ENCODE results near the gene ATP6V0E1. TPM values are rescaled to one million over a fixed set of nuclear protein-coding genes. Genes with fewer than 3 reads are reported as not detected.
A peak's percentile ranks its signal among the peaks of the same experiment; 100 is the strongest.

ATP6V0E1 gene
- total RNA-seq, result 91.3 TPM

DNA sequence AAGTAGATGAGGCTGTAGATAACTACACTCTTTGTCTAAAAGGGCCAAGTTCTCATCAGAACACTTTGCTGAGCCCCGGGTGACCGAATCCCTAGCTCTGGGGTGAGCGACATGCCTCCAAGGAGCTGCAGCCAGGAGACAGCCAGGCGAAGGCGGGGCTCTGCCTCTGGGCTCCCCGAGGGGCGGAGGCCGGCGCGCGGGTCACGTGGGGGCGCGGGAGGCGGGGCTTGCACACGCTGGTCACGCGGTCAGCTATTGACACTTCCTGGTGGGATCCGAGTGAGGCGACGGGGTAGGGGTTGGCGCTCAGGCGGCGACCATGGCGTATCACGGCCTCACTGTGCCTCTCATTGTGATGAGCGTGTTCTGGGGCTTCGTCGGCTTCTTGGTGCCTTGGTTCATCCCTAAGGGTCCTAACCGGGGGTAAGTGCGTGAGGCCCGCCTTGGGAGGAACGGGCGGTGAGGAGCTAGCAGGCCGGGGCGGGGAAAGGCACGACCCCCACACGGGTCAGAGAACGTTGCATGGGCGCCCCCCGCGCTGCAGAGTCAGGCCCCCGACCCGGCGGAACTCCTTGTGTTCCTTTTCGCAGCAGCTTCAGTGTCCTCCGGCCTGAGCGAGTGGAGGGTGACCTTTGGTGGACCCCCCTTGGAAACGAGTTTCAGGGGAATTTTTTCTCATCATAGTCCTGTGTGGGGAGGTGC is at the start of gene ATP6V0E1:
Gene ATP6V0E1 (plus strand): TSS at position 230 of the 702 bp plus-strand sequence. CDS start 90 bp downstream, at position 320.
- peak within 1 kb of the TSS; percentile 94 to 99 (median 94) for H3K9ac ChIP-seq (ENCODE audit: low read depth in 1 of 3, low read length in 3 of 3)
- H3K4me3 ChIP-seq (ENCODE audit: low read length in 3 of 3), result peak within 1 kb of the TSS; percentile 89 to 99 (median 96)
- H3K4me1 ChIP-seq (ENCODE audit: control insufficient read depth in 3 of 3, insufficient read depth in 3 of 3, low read length in 3 of 3), result peaks cover 8 to 16% (median 9%) of the 10 kb centered on the region in 3 donors
- peaks cover 0 to 9% (median 5%) of the 10 kb centered on the region in 3 donors for H3K36me3 ChIP-seq (ENCODE audit: control insufficient read depth in 3 of 3, insufficient read depth in 3 of 3, low read length in 3 of 3)
- H3K9me3 ChIP-seq (ENCODE audit: control insufficient read depth in 3 of 3, low read length in 3 of 3), result no peaks in the 10 kb centered on the region
- no peaks in the 10 kb centered on the region for H3K27me3 ChIP-seq (ENCODE audit: control insufficient read depth in 3 of 3, insufficient read depth in 3 of 3, low read length in 3 of 3)
- peak within 1 kb of the TSS; percentile 96 for H3K27ac ChIP-seq (ENCODE audit: low read depth, low read length)

DNA sequence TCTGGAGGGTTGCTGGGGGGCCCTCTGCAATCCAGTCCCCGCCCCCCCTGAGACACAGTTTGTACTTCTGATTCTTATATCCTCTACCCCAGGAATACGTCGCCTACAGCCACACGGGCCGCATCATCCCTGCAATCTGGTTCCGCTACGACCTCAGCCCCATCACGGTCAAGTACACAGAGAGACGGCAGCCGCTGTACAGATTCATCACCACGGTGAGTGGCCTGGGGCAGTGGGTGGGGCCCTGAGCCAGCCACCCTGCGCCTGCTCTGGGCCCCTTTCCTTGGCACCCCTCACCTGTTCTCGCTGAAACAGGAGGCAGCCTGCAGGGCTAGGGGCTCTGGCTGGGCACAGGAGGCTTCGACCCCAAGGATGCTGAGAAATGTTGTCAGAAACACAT is 48.5 kb upstream of the ATP6V0E1 start:
- peaks cover 8 to 14% (median 12%) of the 10 kb centered on the region in 3 donors for H3K4me1 ChIP-seq (ENCODE audit: control insufficient read depth in 3 of 3, insufficient read depth in 3 of 3, low read length in 3 of 3)
- H3K4me3 ChIP-seq (ENCODE audit: low read length in 3 of 3), result no peak overlapping the region
- no peaks in the 10 kb centered on the region for H3K9me3 ChIP-seq (ENCODE audit: control insufficient read depth in 3 of 3, low read length in 3 of 3)
- H3K36me3 ChIP-seq (ENCODE audit: control insufficient read depth in 3 of 3, insufficient read depth in 3 of 3, low read length in 3 of 3), result peaks cover 27 to 43% (median 34%) of the 10 kb centered on the region in 3 donors
- H3K9ac ChIP-seq (ENCODE audit: low read depth in 1 of 3, low read length in 3 of 3), result no peak overlapping the region
- H3K27ac ChIP-seq (ENCODE audit: low read depth, low read length), result no peak overlapping the region
- H3K27me3 ChIP-seq (ENCODE audit: control insufficient read depth in 3 of 3, insufficient read depth in 3 of 3, low read length in 3 of 3), result no peaks in the 10 kb centered on the region

DNA sequence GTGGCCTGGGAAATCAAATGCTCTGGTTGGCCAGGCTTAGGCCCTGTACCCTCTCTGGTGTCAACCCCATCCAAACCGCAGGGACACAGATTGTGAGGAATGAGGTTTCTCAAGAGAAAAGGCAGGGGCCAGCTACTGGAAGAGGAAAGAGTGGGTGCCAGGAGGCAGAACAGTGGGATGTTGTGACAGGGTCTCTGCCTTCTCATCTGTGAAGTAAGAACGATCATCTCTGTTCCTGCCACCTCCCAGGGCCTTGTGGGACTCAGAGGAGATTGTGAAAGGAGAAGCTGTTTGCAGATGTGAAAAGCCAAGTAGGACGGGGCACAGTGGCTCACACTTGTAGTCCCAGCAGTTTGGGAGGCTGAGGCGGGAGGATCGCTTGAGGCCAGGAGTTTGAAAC is 47.2 kb upstream of the ATP6V0E1 start:
- Histone ChIP-seq H3K36me3 (ENCODE audit: control insufficient read depth in 3 of 3, insufficient read depth in 3 of 3, low read length in 3 of 3) (peaks cover 31 to 48% (median 38%) of the 10 kb centered on the region in 3 donors), H3K4me1 (ENCODE audit: control insufficient read depth in 3 of 3, insufficient read depth in 3 of 3, low read length in 3 of 3) (peaks cover 8 to 9% (median 8%) of the 10 kb centered on the region in 3 donors), H3K9me3 (ENCODE audit: control insufficient read depth in 3 of 3, low read length in 3 of 3) (no peaks in the 10 kb centered on the region), H3K4me3 (ENCODE audit: low read length in 3 of 3) (no peak overlapping the region), H3K27ac (ENCODE audit: low read depth, low read length) (no peak overlapping the region), H3K27me3 (ENCODE audit: control insufficient read depth in 3 of 3, insufficient read depth in 3 of 3, low read length in 3 of 3) (no peaks in the 10 kb centered on the region), H3K9ac (ENCODE audit: low read depth in 1 of 3, low read length in 3 of 3) (no peak overlapping the region)

DNA sequence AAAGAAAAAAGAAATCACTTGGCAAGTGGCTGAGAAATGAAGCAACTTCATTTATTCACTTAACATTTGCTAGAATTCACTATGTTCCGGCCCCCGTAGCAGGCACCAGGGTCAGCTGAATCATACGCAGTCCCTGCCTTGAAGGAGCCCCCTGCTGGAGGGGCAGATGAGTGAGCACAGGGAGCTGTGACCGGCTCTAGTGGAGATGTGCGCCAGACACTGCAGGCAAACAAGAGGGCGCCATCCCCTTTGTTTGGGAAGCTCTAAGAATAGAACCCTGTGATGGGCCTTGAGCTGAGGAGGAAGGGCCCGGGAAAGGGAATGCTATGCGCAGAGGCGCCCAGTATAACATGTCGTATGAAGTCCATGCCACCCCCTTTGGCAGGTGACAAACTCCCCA is 44.5 kb upstream of the ATP6V0E1 start:
- no peaks in the 10 kb centered on the region for H3K27me3 ChIP-seq (ENCODE audit: control insufficient read depth in 3 of 3, insufficient read depth in 3 of 3, low read length in 3 of 3)
- H3K27ac ChIP-seq (ENCODE audit: low read depth, low read length), result no peak overlapping the region
- H3K36me3 ChIP-seq (ENCODE audit: control insufficient read depth in 3 of 3, insufficient read depth in 3 of 3, low read length in 3 of 3), result peaks cover 33 to 50% (median 38%) of the 10 kb centered on the region in 3 donors
- H3K9ac ChIP-seq (ENCODE audit: low read depth in 1 of 3, low read length in 3 of 3), result no peak overlapping the region
- H3K9me3 ChIP-seq (ENCODE audit: control insufficient read depth in 3 of 3, low read length in 3 of 3), result no peaks in the 10 kb centered on the region
- no peaks in the 10 kb centered on the region for H3K4me1 ChIP-seq (ENCODE audit: control insufficient read depth in 3 of 3, insufficient read depth in 3 of 3, low read length in 3 of 3)
- no peak overlapping the region for H3K4me3 ChIP-seq (ENCODE audit: low read length in 3 of 3)

DNA sequence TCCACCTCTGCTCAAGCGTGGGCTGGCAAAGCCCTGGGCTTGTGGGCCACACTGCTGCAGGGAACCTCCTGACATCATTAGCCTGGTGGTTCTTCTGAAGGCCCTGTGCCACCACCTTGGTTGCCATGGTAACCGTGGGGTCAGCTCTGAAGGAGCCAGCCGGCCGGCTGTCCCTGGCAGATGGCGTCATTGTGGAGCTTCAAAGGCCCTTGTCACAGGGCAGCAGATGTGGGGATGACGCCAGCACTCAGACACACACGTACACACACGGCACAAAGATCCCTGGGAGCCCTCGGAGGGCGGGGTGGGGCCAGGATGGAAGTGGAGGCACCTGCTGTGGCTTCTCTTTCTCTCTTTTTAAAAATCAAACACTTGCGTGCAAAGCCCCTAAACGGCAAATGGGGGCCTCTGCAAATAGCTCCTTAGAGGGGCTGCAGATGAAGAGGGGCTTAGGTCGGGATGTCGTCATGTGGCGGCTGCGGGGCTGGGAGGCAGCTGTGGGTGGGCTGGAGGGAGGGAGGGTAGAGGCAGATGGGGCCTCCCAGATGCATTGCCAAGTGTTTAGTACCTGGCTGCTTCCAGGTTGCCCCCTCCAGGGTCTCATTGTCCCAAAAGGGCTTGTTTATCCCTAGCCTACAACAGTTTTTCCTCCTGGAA is 43.8 kb upstream of the ATP6V0E1 start:
- Histone ChIP-seq H3K27me3 (ENCODE audit: control insufficient read depth in 3 of 3, insufficient read depth in 3 of 3, low read length in 3 of 3) (no peaks in the 10 kb centered on the region), H3K9ac (ENCODE audit: low read depth in 1 of 3, low read length in 3 of 3) (no peak overlapping the region), H3K27ac (ENCODE audit: low read depth, low read length) (no peak overlapping the region), H3K4me1 (ENCODE audit: control insufficient read depth in 3 of 3, insufficient read depth in 3 of 3, low read length in 3 of 3) (no peaks in the 10 kb centered on the region), H3K4me3 (ENCODE audit: low read length in 3 of 3) (no peak overlapping the region), H3K9me3 (ENCODE audit: control insufficient read depth in 3 of 3, low read length in 3 of 3) (no peaks in the 10 kb centered on the region), H3K36me3 (ENCODE audit: control insufficient read depth in 3 of 3, insufficient read depth in 3 of 3, low read length in 3 of 3) (peaks cover 32 to 47% (median 34%) of the 10 kb centered on the region in 3 donors)

DNA sequence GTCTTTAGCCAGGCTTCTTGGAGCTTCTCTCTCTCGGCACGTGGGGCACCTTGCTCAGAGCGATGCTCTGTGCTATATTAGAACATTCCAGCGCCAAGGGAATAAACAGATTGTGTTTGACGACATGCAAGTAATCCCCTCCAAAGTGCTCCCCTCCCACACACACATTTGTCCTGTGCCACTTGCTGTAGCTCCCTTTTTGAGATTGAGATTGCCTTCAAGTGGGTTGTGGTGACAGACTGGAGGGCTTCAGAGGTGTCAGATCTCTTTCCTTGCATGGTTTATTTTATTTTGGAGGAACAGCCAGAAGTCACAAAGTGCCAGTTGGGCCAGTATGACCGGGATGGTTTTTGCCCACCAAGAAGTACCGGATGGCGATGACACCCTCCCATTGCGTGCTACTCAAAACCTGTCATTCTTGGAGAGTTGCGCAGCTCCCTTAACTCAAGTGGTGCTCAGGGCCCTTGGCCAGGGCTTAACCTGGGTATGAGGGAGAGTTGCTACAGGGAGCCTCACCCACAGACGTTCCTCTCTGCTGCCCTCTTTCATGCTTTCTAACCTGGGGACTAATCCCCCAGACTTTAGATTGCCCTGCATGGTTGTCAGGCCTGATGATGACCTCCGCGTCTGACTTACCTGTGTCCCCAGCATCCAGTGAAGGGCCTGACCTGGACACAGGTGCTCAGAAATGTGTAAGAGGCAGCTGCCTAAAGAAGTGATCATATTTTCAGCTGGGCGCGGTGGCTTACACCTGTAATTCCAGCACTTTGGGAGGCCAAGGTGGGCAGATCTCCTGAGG is 43.1 kb upstream of the ATP6V0E1 start:
- Histone ChIP-seq H3K4me1 (ENCODE audit: control insufficient read depth in 3 of 3, insufficient read depth in 3 of 3, low read length in 3 of 3) (no peaks in the 10 kb centered on the region), H3K27me3 (ENCODE audit: control insufficient read depth in 3 of 3, insufficient read depth in 3 of 3, low read length in 3 of 3) (no peaks in the 10 kb centered on the region), H3K9ac (ENCODE audit: low read depth in 1 of 3, low read length in 3 of 3) (no peak overlapping the region), H3K4me3 (ENCODE audit: low read length in 3 of 3) (no peak overlapping the region), H3K36me3 (ENCODE audit: control insufficient read depth in 3 of 3, insufficient read depth in 3 of 3, low read length in 3 of 3) (peaks cover 27 to 40% (median 35%) of the 10 kb centered on the region in 3 donors), H3K9me3 (ENCODE audit: control insufficient read depth in 3 of 3, low read length in 3 of 3) (no peaks in the 10 kb centered on the region), H3K27ac (ENCODE audit: low read depth, low read length) (no peak overlapping the region)

DNA sequence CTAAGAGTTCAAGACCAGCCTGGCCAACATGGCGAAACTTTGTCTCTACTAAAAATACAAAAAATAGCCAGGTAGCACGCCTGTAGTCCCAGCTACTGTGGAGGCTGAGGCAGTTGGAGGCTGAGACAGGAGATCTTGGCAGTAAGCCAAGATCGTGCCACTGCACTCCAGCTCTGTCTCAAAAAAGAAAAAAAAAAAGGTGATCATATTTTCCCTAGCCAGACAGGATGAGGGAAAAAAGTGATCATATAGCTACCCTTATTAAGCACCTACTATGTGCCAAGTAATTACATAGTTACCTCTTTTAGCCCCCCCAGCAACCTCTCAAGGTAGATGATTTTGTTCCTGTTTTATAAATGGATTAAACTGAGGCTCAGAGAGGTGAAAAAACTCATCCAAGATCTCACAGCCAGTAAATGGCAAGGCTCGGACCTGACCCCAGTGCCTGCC is 42.5 kb upstream of the ATP6V0E1 start:
- Histone ChIP-seq H3K27me3 (ENCODE audit: control insufficient read depth in 3 of 3, insufficient read depth in 3 of 3, low read length in 3 of 3) (no peaks in the 10 kb centered on the region), H3K4me1 (ENCODE audit: control insufficient read depth in 3 of 3, insufficient read depth in 3 of 3, low read length in 3 of 3) (no peaks in the 10 kb centered on the region), H3K36me3 (ENCODE audit: control insufficient read depth in 3 of 3, insufficient read depth in 3 of 3, low read length in 3 of 3) (peaks cover 25 to 36% (median 35%) of the 10 kb centered on the region in 3 donors), H3K4me3 (ENCODE audit: low read length in 3 of 3) (no peak overlapping the region), H3K9ac (ENCODE audit: low read depth in 1 of 3, low read length in 3 of 3) (no peak overlapping the region), H3K27ac (ENCODE audit: low read depth, low read length) (no peak overlapping the region), H3K9me3 (ENCODE audit: control insufficient read depth in 3 of 3, low read length in 3 of 3) (no peaks in the 10 kb centered on the region)

DNA sequence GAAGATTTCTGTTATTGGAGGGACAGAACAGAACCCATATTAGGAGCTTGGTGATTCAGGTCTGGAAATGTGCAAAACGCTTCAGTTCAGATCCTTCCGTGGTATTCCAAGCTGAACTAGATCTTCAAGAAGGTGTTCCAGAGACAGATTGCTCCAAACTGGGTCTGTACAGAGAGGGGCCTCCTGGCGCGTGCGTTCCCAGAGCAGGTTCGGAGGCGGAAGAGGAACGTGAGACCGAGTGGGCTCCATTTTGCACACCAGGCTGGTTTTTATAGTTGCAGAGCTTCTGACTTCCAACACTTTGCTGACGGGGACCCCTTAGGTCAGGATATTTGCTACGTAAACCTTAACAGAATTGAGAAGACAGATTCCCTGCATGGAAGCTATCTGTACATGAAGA is 41.0 kb upstream of the ATP6V0E1 start:
- H3K9me3 ChIP-seq (ENCODE audit: control insufficient read depth in 3 of 3, low read length in 3 of 3), result no peaks in the 10 kb centered on the region
- H3K27me3 ChIP-seq (ENCODE audit: control insufficient read depth in 3 of 3, insufficient read depth in 3 of 3, low read length in 3 of 3), result no peaks in the 10 kb centered on the region
- no peak overlapping the region for H3K4me3 ChIP-seq (ENCODE audit: low read length in 3 of 3)
- no peak overlapping the region for H3K27ac ChIP-seq (ENCODE audit: low read depth, low read length)
- no peaks in the 10 kb centered on the region for H3K4me1 ChIP-seq (ENCODE audit: control insufficient read depth in 3 of 3, insufficient read depth in 3 of 3, low read length in 3 of 3)
- H3K9ac ChIP-seq (ENCODE audit: low read depth in 1 of 3, low read length in 3 of 3), result no peak overlapping the region
- peaks cover 21 to 38% (median 35%) of the 10 kb centered on the region in 3 donors for H3K36me3 ChIP-seq (ENCODE audit: control insufficient read depth in 3 of 3, insufficient read depth in 3 of 3, low read length in 3 of 3)

DNA sequence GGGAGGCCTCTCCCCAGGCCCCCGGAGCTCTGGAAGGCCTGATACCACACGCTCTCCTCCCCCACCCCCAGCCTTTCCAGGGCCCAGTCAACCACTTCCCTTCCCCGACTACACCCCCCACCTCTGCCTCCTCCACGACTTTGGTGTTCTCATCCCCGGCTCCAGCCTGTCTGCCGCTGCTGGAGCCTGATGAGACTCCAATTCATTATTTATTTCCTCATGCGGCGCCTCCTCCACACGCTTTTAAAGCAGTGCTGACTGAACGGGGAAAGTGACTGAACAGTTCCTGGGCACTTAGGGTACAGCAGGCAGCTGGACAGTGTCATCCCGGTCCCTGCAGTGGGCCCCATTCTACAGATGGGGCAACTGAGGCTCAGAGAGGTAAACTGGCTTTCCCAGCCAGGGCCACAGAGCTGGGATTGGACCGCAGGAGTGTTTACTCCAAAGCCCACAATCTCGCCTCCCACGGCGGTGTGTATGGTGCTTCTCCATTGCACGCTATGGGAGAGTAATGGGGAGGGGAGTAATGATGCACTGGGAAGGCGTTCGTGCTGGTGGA is 40.2 kb upstream of the ATP6V0E1 start:
- no peaks in the 10 kb centered on the region for H3K4me1 ChIP-seq (ENCODE audit: control insufficient read depth in 3 of 3, insufficient read depth in 3 of 3, low read length in 3 of 3)
- H3K4me3 ChIP-seq (ENCODE audit: low read length in 3 of 3), result no peak overlapping the region
- H3K27ac ChIP-seq (ENCODE audit: low read depth, low read length), result no peak overlapping the region
- no peak overlapping the region for H3K9ac ChIP-seq (ENCODE audit: low read depth in 1 of 3, low read length in 3 of 3)
- peaks cover 17 to 35% (median 31%) of the 10 kb centered on the region in 3 donors for H3K36me3 ChIP-seq (ENCODE audit: control insufficient read depth in 3 of 3, insufficient read depth in 3 of 3, low read length in 3 of 3)
- no peaks in the 10 kb centered on the region for H3K27me3 ChIP-seq (ENCODE audit: control insufficient read depth in 3 of 3, insufficient read depth in 3 of 3, low read length in 3 of 3)
- H3K9me3 ChIP-seq (ENCODE audit: control insufficient read depth in 3 of 3, low read length in 3 of 3), result no peaks in the 10 kb centered on the region
